HG02884 (cell line): ENCODE results near the gene MIEN1.
"Not testable (repeated sequence)": the region's sequence is repeated elsewhere in the genome, so short reads cannot be mapped to it uniquely, and the experiment has no call there.

Source experiments
- ATAC-seq: cut with Tn5 transposase; IDR thresholded peaks from one replicate; pipeline ENCODE4 v1.9.1; 2021; ENCODE audit warnings: mild to moderate bottlenecking, moderate library complexity; ENCODE audit not compliant: unreplicated experiment

MIEN1 gene

GRCh38 chr17:39719563-39720355, 10.6 kb downstream of the MIEN1 start:
- ATAC-seq: no peak

GRCh38 chr17:39717660-39718059, 12.7 kb downstream of the MIEN1 start:
- no peak for ATAC-seq

DNA sequence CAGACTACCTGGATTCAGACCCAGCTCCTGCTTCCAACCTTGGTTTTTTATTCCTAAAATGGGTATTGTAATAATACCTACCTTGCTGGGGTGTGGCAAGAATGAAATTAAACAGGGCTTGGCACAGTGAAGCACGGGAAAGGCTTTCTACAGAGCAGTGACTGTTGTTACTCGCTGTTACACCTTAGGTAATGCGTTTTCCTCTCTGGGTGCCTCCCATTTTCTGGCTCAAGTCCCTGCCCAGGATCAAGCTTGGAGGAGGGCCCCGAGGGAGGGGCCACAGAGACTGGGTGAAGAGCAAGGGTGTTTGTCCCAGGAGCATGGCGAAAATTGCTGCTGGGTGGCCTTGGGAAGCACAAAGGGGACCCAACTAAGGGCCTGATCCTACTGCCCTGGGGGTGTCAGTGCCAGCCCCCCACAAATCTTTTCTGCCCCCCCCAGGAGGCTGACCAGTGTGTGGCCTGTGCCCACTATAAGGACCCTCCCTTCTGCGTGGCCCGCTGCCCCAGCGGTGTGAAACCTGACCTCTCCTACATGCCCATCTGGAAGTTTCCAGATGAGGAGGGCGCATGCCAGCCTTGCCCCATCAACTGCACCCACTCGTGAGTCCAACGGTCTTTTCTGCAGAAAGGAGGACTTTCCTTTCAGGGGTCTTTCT, 13.3 kb downstream of the MIEN1 start:
- no peak for ATAC-seq

- ATAC-seq: no peak
Measured at GRCh38 chr17:39716073-39716818, 14.1 kb downstream of the MIEN1 start.

- no peak for ATAC-seq
Measured at GRCh38 chr17:39715375-39716072, 14.8 kb downstream of the MIEN1 start.

- ATAC-seq: no peak
Measured at GRCh38 chr17:39714234-39714633, 16.1 kb downstream of the MIEN1 start.

DNA sequence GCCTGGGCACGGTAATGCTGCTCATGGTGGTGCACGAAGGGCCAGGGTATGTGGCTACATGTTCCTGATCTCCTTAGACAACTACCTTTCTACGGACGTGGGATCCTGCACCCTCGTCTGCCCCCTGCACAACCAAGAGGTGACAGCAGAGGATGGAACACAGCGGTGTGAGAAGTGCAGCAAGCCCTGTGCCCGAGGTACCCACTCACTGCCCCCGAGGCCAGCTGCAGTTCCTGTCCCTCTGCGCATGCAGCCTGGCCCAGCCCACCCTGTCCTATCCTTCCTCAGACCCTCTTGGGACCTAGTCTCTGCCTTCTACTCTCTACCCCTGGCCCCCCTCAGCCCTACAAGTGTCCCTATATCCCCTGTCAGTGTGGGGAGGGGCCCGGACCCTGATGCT, 18.5 kb downstream of the MIEN1 start:
- no peak for ATAC-seq

DNA sequence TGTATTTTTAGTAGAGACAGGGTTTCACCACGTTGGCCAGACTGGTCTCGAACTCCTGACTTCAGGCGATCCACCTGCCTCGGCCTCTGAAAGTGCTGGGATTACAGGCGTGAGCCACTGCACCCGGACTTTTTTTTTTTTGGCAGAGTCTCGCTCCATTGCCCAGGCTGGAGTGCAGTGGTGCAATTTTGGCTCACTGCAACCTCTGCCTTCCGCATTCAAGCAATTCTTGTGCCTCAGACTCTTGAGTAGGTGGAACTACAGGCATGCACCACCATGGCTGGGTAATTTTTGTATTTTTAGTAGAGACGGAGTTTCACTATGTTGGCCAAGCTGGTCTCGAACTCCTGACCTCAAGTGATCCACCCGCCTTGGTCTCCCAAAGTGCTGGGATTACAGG, 19.3 kb downstream of the MIEN1 start:
- not testable (repeated sequence) for ATAC-seq

DNA sequence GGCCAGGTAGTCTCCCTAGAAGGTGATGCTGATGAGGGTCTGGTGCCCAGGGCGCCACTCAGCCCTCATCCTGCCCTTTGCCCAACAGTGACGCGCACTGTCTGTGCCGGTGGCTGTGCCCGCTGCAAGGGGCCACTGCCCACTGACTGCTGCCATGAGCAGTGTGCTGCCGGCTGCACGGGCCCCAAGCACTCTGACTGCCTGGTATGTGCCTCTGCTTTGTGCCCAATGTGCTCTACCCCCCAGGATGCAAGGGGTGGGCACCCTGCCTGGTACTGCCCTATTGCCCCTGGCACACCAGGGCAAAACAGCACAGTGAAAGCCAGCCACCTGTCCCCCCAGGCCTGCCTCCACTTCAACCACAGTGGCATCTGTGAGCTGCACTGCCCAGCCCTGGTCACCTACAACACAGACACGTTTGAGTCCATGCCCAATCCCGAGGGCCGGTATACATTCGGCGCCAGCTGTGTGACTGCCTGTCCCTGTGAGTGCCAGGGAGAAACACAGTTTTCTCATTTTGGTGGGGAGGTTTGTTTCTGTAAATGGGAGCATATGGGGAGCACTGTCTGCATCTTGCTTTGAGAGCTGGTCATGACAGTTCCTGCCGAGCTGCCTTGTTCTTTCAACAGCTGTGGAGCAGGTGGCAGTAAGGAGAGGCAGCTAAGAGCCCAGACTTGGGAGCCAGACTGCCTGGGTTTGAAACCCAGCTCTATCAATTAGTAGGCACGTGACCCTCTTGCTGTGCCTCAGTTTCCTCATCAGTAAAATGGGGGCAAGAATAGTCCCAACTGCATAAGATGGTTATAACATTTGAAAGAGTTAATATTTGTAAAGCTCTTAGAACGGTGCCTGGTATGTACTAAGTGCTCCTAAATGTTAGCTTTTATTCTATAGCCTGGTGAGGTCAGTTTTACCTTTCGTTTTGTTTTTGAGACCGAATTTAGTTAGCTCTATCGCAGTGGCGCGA, 20.1 kb downstream of the MIEN1 start:
- no peak for ATAC-seq

DNA sequence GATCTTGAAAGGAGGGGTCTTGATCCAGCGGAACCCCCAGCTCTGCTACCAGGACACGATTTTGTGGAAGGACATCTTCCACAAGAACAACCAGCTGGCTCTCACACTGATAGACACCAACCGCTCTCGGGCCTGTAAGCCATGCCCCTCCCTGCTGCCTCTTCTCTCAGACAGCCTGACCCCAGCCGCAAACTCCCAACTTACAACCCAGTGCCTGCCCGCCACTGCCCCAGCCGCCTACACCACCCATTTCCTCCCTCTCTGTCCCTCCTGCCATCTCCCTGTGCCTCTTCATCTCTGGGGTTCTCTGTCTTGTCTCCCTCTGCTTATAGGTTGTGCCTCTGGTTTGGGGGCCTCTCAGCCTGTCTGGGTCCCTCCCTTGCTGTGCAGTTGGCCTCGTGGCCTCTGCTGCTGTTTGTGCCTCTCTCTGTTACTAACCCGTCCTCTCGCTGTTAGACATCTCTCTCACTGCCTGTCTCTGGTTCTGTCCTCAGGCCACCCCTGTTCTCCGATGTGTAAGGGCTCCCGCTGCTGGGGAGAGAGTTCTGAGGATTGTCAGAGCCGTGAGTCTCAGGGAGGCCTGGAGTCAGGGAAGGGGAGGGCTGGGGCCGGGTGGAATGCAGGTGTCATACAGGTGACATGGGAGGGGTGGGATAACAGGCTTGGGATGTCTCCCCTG, 20.9 kb downstream of the MIEN1 start:
- no peak for ATAC-seq

- no peak for ATAC-seq
Measured at GRCh38 chr17:39706921-39707337, 23.4 kb downstream of the MIEN1 start.

DNA sequence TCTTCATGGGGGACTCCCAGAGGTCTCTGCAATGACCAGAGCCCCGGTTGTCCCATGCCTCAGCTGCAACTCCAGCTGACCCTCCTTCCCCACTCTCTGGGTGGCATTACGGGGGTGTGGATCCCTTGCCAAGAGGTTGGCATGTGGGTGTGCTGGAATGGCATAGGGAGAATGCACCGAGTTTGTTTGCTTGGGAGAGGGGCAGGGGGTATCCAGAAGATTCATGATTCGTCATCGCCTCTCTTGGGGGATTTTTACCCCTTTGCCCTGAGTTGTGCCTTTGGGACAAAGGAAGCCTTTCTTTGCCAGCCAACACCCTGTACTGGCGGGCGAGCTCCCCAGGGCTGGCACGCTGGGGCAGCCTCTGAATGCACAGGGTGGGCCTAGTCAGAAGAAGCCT, 23.9 kb downstream of the MIEN1 start:
- ATAC-seq: no peak

DNA sequence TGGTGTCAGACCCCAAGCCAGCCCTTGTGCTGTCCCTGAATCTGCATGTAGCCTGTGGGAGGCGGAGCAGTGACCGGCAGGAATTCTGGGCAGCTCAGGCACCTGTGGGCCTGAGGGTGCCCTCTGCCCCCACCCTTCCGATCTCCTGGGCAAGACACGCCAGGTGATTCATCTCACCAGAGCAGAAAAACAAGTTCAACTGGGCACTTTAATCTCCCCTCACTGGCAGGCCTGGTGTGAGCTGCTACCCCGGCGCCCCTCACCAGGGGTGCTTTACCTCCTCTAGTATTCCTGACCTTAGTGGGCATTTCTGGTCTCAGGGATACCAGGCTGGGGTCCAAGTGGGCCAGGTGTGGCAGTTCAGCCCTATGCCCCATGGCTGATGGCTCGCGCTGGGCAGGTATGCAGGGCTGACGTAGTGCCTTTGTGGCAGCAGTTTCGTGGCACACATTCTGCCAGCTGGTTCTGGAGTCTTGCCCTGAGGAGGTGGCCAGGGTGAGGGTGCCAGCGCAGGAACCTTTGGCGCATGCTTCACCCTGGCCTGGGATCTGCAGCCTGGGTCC, 24.5 kb downstream of the MIEN1 start:
- no peak for ATAC-seq

DNA sequence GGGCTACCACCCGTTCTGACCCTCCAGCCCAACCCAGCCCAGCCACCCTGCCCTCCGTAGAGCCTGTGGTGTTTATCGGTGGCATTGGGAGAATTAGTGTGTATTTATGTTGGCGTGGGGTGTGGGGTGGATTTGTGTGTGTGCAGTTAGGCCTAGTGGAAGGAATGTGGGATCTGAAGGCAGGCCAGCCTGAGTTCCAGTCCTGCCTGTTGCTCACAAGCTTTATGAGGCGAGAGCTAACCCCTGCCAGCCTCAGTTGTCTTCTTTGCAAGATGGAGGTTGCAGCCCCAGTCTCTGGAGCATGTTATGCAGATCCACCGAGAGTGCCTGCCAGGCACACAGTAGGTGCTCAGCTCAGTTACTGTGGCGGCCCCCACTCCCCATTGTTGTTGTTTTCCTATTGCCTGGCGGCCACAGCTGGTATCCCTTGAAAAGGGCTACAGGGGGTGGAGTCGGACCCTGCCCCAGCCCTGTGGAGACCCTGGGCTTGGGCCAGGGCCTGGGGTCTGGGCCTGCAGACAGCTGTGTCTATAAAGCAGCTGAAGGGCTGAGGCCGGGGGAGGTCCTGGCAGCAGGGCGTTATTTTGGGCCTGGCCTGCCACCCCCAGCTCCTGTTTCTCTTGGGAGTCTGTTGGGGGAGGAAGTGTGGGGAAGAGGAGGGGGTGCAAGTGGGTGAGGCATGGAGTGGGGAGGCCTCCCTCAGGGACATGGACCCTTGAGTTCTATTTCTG, 25.3 kb downstream of the MIEN1 start:
- ATAC-seq: no peak

GRCh38 chr17:39703913-39704312, 26.4 kb downstream of the MIEN1 start:
- no peak for ATAC-seq

DNA sequence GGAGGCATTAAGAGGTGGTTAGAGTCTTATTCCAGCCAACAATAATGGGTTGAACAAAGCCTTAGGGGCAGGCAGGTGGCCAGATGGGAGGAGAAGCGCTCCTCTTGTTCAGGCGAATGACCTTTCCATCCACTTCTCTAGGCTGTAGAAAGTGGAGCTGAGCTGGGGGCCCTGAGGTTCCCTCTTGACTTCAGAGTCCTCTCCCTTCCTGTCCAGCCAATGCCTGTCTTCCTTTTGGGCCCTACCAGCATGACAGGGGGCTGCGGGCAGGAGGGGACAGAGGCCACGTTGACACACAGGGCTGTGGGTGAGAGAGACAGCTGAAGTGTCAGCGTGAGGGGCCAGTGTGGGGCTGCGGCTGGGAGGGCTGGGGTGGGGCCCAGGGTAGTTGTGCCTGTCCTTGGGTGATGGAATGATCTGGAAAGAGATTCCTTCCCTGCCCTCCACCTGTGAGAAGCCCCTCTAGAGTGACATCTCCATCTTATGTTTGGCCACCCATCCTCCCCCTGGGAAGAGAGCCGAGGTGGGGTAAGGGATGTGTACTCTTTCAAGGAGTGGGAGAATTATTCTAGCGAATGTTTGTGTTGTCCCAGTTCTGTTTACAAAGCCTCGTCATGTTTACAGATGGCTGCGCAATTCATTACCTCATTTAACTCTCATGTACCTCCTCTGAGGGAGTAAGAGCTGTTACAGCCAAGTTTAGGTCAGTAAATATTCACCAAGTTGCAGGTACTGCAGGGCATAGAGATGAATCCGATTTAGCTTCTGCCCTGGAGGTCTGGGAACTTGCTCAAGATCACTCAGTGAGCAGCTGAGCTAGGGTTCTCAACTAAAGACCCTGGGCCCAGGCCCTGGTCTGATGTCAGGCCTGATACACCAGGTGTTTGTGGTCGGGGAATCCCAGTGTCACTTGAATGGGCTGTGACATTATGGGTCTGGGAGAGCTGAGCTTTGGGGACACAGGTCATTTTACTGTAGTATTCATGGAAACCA, 27.1 kb downstream of the MIEN1 start:
- ATAC-seq: no peak

DNA sequence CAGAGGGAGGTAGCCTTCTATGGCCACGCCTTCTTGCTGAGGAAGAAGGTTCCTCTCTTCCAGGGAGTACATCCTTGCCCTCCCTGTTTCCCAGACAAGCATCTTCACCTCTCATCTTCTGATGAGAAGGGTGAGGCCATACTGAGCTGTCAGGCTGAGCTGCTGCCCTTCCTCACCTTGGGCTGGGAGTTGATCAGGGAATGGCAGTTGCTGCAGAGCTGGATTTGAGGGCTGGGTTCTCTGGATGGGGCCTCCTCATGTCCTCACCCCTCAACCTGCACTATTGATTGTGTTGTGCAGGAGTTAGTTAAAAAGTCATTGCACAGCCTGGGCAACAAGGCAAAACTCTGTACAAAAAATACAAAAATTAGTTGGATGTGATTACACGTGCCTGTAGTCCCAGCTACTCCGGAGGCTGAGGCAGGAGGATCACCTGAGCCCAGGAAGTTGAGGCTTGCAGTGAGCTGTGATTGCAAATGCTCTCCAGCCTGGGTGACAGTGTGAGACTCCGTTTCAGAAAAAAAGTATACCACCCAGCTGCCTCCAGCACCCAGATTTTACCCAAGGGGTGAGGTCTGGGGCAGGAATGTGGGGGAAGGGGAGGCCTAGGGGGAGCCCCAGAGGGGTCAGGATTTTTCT, 28.4 kb downstream of the MIEN1 start:
- no peak for ATAC-seq
